ENCODE measurements around the gene HAGH.

The HAGH gene

DNA sequence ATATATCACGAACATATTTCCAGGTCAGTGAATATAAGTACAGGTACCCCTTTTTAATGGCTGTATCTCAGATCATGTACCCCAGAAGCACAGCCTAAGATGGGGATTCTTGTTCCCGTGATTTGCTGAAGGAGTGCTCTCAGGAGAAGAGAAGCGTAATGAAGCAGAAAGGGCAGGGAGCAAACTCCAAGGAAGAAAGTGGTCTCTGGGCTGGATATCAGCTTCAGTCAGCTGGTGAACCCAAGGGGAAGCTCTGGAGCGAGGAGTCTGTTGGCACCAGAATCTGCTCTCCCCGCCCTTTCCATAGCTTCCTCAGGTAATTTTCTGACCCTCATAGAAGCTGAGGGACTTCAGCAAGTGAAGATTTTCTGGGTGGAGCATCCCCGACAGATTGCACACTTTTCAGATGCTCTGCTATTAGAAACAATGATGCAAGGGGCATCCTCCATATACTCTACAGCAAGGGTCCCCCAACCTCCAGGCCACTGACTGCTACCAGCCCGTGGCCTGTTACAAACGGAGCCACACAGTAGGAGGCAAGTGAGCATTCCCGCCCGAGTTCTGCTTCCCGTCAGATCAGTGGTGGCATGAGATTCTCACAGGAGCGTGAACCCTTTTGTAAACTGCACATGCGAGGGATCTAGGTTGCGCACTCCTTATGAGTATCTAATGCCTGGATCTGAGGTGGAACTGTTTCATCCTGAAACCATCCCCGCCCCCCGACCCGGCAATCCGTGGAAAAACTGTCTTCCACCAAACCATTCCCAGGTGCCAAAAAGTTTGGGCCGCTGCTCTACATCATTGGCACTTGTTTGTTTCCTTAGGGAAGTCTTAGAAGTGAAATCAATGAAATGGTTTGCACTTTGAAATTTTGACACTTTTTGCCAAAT, 4.8 kb upstream of the HAGH start:
- TF ChIP-seq CTCF (conservative IDR thresholded peaks at IDR 0.05; ENCODE audit: low read depth, low read length), result no peak
- H3K4me3 ChIP-seq (ENCODE audit: low read length), result no peak overlapping the region
- DNase-seq (ENCODE audit: low read depth), result no peak

DNA sequence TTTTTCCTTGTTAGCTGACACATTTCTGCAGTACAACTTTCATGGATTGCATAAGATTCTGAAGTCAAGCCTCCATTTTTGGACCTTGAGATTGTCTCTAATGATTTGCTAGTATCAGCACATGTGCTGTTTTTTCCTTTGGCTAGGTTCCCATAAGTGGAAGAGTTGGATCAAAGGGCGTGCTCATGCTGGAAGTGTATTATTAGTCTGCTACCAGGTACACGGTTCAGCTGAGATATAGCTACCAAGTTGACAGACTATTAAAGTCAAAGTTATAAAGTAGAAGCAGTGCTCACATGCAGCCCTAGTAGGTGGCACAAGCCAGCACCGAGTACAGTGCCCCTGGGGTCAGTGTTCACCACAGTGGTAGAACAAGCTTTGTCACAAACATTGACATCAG, 3.6 kb upstream of the HAGH start:
- DNase-seq (ENCODE audit: low read depth), result no peak
- no peak for TF ChIP-seq CTCF (conservative IDR thresholded peaks at IDR 0.05; ENCODE audit: low read depth, low read length)
- no peak overlapping the region for H3K4me3 ChIP-seq (ENCODE audit: low read length)

- H3K4me3 ChIP-seq (ENCODE audit: low read length), result peak overlapping the region; percentile 93
- TF ChIP-seq CTCF (conservative IDR thresholded peaks at IDR 0.05; ENCODE audit: low read depth, low read length), result no peak
- DNase-seq (ENCODE audit: low read depth), result no peak
Measured at GRCh38 chr16:1828645-1829410, 2.2 kb upstream of the HAGH start.

- no peak for TF ChIP-seq CTCF (conservative IDR thresholded peaks at IDR 0.05; ENCODE audit: low read depth, low read length)
- DNase-seq (ENCODE audit: low read depth), result peak; percentile 11
Measured at GRCh38 chr16:1825864-1826690, 548 bp downstream of the HAGH start.

GRCh38 chr16:1825381-1825863, 1.2 kb downstream of the HAGH start:
- no peak for DNase-seq (ENCODE audit: low read depth)
- TF ChIP-seq CTCF (conservative IDR thresholded peaks at IDR 0.05; ENCODE audit: low read depth, low read length), result no peak
- peak overlapping the region; percentile 57 for H3K4me3 ChIP-seq (ENCODE audit: low read length)

More at GRCh38 chr16:1825864-1826690, 548 bp downstream of the HAGH start:
- H3K4me3 ChIP-seq (ENCODE audit: low read length), result peak overlapping the region; percentile 57

- peak; percentile 49 for TF ChIP-seq CTCF (conservative IDR thresholded peaks at IDR 0.05; ENCODE audit: low read depth, low read length)
- peak; percentile 19 for DNase-seq (ENCODE audit: low read depth)
- H3K4me3 ChIP-seq (ENCODE audit: low read length), result no peak overlapping the region
Measured at GRCh38 chr16:1823821-1824220, 2.8 kb downstream of the HAGH start.

All from retinal pigment epithelial cell (primary cell).